SKM-1 treated with dmso at 0.1 percent for 144 hours (cell line): ENCODE measurements around the gene FAF2.
"Not testable (repeated sequence)": the region's sequence is repeated elsewhere in the genome, so short reads cannot be mapped to it uniquely, and the experiment has no call there.

Source experiments
- DNase-seq: peaks from one replicate; lab custom pipeline; 2025; ENCODE audit not compliant: unreplicated experiment; lab: John Stamatoyannopoulos, UW

Gene FAF2

GRCh38 chr5:176416965-176417364 lies 31.2 kb upstream of the FAF2 start:
- DNase-seq, result no peak

GRCh38 chr5:176418251-176418650 lies 29.9 kb upstream of the FAF2 start:
- DNase-seq, result no peak

GRCh38 chr5:176420086-176420485 lies 28.1 kb upstream of the FAF2 start:
- DNase-seq, result no peak

- DNase-seq, result no peak
Measured at GRCh38 chr5:176420972-176421544, 27.1 kb upstream of the FAF2 start.

- DNase-seq, result no peak
Measured at GRCh38 chr5:176424181-176424580, 24.0 kb upstream of the FAF2 start.

- no peak for DNase-seq
Measured at GRCh38 chr5:176425138-176425537, 23.0 kb upstream of the FAF2 start.

- no peak for DNase-seq
Measured at GRCh38 chr5:176425791-176426190, 22.4 kb upstream of the FAF2 start.

GRCh38 chr5:176426876-176427275 lies 21.3 kb upstream of the FAF2 start:
- no peak for DNase-seq

- no peak for DNase-seq
Measured at GRCh38 chr5:176427971-176428370, 20.2 kb upstream of the FAF2 start.

- DNase-seq, result no peak
Measured at GRCh38 chr5:176429972-176430371, 18.2 kb upstream of the FAF2 start.

- no peak for DNase-seq
Measured at GRCh38 chr5:176432707-176433106, 15.5 kb upstream of the FAF2 start.

- no peak for DNase-seq
Measured at GRCh38 chr5:176436656-176437055, 11.5 kb upstream of the FAF2 start.

GRCh38 chr5:176438959-176439757 lies 9.0 kb upstream of the FAF2 start:
- no peak for DNase-seq

- DNase-seq, result no peak
Measured at GRCh38 chr5:176440927-176441706, 7.1 kb upstream of the FAF2 start.

GRCh38 chr5:176441921-176442323 lies 6.3 kb upstream of the FAF2 start:
- no peak for DNase-seq

GRCh38 chr5:176442911-176443310 lies 5.3 kb upstream of the FAF2 start:
- DNase-seq, result not testable (repeated sequence)

- DNase-seq, result no peak
Measured at GRCh38 chr5:176444742-176445141, 3.4 kb upstream of the FAF2 start.

GRCh38 chr5:176446028-176446665 lies 2.0 kb upstream of the FAF2 start:
- DNase-seq, result no peak

- DNase-seq, result peak; percentile 25
Measured at GRCh38 chr5:176446884-176447590, 1.1 kb upstream of the FAF2 start.

- no peak for DNase-seq
Measured at GRCh38 chr5:176447591-176447977, 601 bp upstream of the FAF2 start.

- DNase-seq, result no peak
Measured at GRCh38 chr5:176450077-176450476, 1.9 kb downstream of the FAF2 start.
